Parathyroid adenoma (tissue), 2 donors: Measurements from ENCODE around the gene SDK2.

ENCODE experiments used
- H2AFZ ChIP-seq: fragments of 300-600 bp; sonication (generic); one replicate; pipeline ENCODE4 v1.7.0; 2017; ENCODE audit warnings: antibody characterized with exemption, mild to moderate bottlenecking
- H3K27ac ChIP-seq: fragments of 300-600 bp; sonication (generic); one replicate; pipeline ENCODE4 v1.7.0; 2017
- H3K27me3 ChIP-seq: fragments of 300-600 bp; sonication (generic); one replicate; pipeline ENCODE4 v1.7.0; 2017; ENCODE audit warnings: low read length; ENCODE audit not compliant: control insufficient read depth, insufficient read depth
- H3K36me3 ChIP-seq: fragments of 300-600 bp; sonication (generic); one replicate; pipeline ENCODE4 v1.7.0; 2017; ENCODE audit warnings: low read length; ENCODE audit not compliant: control insufficient read depth, insufficient read depth
- H3K4me1 ChIP-seq: fragments of 300-600 bp; sonication (generic); one replicate; pipeline ENCODE4 v1.7.0; 2017; ENCODE audit warnings: control low read depth
- H3K4me2 ChIP-seq: fragments of 300-600 bp; sonication (generic); one replicate; pipeline ENCODE4 v1.7.0; 2017; ENCODE audit warnings: low read length
- H3K4me3 ChIP-seq: fragments of 300-600 bp; sonication (generic); one replicate; pipeline ENCODE4 v1.7.0; 2017; ENCODE audit warnings: low read depth, low read length
- H3K79me2 ChIP-seq: fragments of 300-600 bp; sonication (generic); one replicate; pipeline ENCODE4 v1.7.0; 2017; ENCODE audit warnings: control low read depth
- H3K9ac ChIP-seq: fragments of 300-600 bp; sonication (generic); one replicate; pipeline ENCODE4 v1.7.0; 2017; ENCODE audit warnings: mild to moderate bottlenecking
- H3K9me3 ChIP-seq: fragments of 300-600 bp; sonication (generic); one replicate; pipeline ENCODE4 v1.7.0; 2017; ENCODE audit warnings: low read length; ENCODE audit not compliant: control insufficient read depth
- TF ChIP-seq, protein P1 (sequence below): fragments of 300-600 bp; sonication (generic); IDR thresholded peaks from one replicate; pipeline ENCODE4 v1.7.0; 2017; ENCODE audit warnings: antibody characterized with exemption, mild to moderate bottlenecking
- donor health status: primary hyperparathyroidism.

The SDK2 gene

DNA sequence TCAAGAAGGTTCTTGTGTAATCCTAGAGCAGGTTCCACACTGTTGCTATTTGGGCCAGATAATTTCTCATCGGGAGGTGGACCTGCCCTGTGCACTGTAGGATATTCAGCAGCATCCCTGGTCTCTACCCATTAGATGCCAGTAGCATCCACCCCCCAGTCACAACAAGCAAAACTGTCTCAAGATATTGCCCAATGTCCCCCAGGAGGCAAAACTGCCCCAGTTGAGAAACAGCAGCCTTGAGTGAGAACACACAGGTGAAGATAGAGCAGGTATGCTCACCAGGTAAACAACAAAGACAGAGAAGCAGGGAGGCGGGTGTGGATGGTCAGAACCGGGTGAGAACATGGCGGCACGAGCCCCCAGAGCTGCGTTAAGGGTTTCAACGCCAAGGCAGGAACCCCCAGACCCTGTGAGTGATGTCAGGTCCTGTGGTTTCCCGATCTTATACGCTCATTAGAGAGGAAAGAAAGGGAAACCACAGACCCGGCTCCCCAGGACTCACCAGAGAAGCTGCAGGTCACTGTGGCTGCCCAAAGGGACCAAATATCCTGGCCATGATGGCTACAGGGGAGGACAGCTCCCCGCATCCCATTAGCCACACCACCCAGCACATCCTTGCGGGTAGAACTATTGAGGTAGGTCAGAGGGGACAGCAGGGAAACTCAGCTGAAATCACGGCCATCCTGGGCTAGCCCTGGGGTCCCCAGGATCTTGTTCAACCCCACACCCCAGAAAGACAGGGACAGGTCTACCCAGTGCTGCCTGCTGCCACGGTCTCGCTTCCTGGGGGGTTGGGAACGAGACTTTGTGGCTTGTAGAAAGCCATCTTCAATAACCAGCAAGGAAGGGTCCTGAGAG, 353.6 kb downstream of the SDK2 start:
- H3K9me3 ChIP-seq, result no peaks in the 10 kb centered on the region
- peak overlapping the region; percentile 77 for H3K27ac ChIP-seq
- no peak overlapping the region for H3K4me2 ChIP-seq
- H3K79me2 ChIP-seq, result peaks cover 81% of the 10 kb centered on the region
- no peak overlapping the region for H3K9ac ChIP-seq
- H2AFZ ChIP-seq, result no peak overlapping the region
- peaks cover 39% of the 10 kb centered on the region for H3K4me1 ChIP-seq
- no peaks in the 10 kb centered on the region for H3K36me3 ChIP-seq
- no peak overlapping the region for H3K4me3 ChIP-seq
- H3K27me3 ChIP-seq, result no peaks in the 10 kb centered on the region
- TF ChIP-seq, protein P1, sequence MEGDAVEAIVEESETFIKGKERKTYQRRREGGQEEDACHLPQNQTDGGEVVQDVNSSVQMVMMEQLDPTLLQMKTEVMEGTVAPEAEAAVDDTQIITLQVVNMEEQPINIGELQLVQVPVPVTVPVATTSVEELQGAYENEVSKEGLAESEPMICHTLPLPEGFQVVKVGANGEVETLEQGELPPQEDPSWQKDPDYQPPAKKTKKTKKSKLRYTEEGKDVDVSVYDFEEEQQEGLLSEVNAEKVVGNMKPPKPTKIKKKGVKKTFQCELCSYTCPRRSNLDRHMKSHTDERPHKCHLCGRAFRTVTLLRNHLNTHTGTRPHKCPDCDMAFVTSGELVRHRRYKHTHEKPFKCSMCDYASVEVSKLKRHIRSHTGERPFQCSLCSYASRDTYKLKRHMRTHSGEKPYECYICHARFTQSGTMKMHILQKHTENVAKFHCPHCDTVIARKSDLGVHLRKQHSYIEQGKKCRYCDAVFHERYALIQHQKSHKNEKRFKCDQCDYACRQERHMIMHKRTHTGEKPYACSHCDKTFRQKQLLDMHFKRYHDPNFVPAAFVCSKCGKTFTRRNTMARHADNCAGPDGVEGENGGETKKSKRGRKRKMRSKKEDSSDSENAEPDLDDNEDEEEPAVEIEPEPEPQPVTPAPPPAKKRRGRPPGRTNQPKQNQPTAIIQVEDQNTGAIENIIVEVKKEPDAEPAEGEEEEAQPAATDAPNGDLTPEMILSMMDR, result no peak

DNA sequence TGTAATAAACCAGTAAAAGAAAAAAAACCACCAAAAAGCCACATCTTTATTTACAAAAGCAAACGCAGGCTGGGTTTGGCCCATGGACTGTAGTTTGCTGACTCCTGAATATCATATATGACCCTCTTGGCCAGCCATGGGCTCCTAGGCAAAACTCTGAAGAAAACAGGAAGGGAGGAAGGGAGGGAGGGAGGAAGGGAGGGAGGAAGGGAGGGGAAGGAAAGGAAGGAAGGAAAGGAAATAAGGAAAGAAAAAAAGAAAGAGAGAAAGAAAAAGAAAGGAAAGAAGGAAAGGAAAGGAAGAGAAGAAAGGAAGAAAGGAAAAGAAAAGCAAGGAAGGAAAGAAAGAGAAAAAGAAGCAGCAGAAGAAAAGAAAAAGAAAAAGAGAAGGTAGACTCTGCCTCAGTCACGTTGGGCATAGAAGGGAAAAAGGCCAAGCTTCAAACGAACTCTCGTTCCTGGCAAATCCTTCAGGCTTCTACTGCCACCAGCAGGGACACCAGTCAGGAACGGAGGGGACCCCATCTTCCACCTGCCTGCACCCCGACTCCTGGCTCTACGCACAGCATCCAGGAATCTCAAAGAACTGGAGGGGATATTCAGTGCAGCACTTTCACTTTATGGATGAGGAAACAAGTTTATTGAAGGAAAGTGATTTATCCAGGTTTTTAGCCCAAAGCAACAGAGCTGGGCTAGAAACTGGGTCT, 354.5 kb downstream of the SDK2 start:
- Histone ChIP-seq H3K4me2 (no peak overlapping the region), H3K4me3 (no peak overlapping the region), H3K27me3 (no peaks in the 10 kb centered on the region), H3K27ac (peak overlapping the region; percentile 77), H3K79me2 (peaks cover 74% of the 10 kb centered on the region), H3K9me3 (no peaks in the 10 kb centered on the region), H3K4me1 (peaks cover 39% of the 10 kb centered on the region), H2AFZ (no peak overlapping the region), H3K36me3 (no peaks in the 10 kb centered on the region), H3K9ac (no peak overlapping the region)
- TF ChIP-seq, protein P1, result no peak

DNA sequence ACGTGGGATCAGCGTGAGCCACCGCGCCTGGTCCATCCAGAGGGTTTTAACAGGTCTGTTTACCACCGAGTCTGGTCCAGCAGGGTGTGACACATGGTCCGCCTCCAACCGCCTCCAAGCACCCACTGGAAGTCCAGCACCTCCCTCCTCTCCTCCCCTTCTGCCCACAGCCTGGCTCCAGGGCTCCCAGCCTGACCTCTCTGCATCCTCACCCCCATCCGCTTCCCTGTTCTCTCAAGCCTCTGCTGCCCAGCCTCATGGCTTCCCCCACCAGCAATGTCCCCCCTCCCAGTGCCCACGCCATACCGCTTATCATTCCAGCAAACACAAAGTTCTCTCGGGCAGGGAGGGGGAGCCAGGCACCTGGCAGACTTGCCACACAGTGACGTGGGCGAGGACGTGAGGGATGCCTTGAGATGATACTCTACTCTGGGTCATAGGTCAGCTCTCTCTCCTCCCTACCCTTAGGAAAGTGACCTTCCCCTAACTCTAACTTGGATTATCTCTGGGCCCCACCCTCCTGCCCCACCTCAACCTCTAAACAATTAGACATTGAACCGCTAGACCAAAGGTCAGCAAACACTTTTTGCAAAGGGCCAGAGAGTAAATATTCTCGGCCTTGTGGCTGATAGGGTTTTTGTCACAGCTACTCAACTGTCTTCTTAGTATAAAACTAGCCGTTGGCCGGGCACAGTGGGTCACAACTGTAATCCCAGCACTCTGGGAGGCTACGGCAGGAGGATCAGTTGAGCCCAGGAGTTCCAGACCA, 355.5 kb downstream of the SDK2 start:
- Histone ChIP-seq H3K27ac (peak overlapping the region; percentile 77), H3K4me3 (no peak overlapping the region), H3K27me3 (no peaks in the 10 kb centered on the region), H3K4me1 (peaks cover 39% of the 10 kb centered on the region), H3K36me3 (no peaks in the 10 kb centered on the region), H3K9ac (no peak overlapping the region), H3K4me2 (no peak overlapping the region), H2AFZ (no peak overlapping the region), H3K79me2 (peaks cover 69% of the 10 kb centered on the region), H3K9me3 (no peaks in the 10 kb centered on the region)
- TF ChIP-seq, protein P1, result no peak

DNA sequence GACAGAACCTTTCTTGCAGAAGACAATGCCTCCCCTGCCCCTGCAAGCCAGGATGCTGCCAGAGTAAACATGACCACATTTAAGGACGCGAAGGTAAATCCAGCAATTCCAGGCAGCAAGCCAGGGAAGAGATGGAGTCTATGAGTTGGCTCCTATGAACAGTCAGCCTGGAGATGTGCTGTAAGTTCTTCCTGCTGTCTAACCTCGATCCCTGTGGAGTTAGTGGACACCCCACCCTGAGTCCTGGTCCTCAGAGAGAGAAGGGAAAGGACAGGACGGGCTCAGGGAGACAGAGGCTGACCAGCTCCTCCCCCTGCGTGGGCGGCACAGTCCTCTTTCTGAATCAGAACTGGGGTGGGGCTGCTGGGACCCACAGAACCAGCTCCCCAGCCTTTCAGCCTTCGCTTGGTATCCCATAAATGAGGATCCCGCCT, 357.4 kb downstream of the SDK2 start:
- H3K36me3 ChIP-seq, result no peaks in the 10 kb centered on the region
- TF ChIP-seq, protein P1, result no peak

More for the DNA sequence above, 357.4 kb downstream of the SDK2 start:
- Histone ChIP-seq H3K4me1 (peaks cover 28% of the 10 kb centered on the region), H3K27me3 (no peaks in the 10 kb centered on the region), H3K79me2 (peaks cover 51% of the 10 kb centered on the region), H2AFZ (no peak overlapping the region), H3K27ac (no peak overlapping the region), H3K9me3 (no peaks in the 10 kb centered on the region), H3K9ac (no peak overlapping the region), H3K4me2 (no peak overlapping the region), H3K4me3 (no peak overlapping the region)
